GM12864 (cell line): Measurements from ENCODE around the gene SLC16A5.

ENCODE experiments used
- DNase-seq: peaks from one replicate; pipeline ENCODE4 v3.0.0-alpha.2; 2011; ENCODE audit warnings: low read depth
- H3K4me3 ChIP-seq: 2 replicates; pipeline ENCODE4 v1.5.1; 2011; ENCODE audit warnings: mild to moderate bottlenecking, low read depth, low read length, control low read depth
- CTCF ChIP-seq: IDR thresholded peaks from 2 replicates; pipeline ENCODE4 v1.5.1; 2011; ENCODE audit warnings: low read depth, mild to moderate bottlenecking, moderate library complexity, low read length, control low read depth, inconsistent platforms; ENCODE audit errors: missing control alignments

The SLC16A5 gene

GRCh38 chr17:75114552-75115314 is 27.0 kb downstream of the SLC16A5 start:
- no peak for TF ChIP-seq CTCF
- DNase-seq, result no peak
- peak overlapping the region; percentile 73 for H3K4me3 ChIP-seq

DNA sequence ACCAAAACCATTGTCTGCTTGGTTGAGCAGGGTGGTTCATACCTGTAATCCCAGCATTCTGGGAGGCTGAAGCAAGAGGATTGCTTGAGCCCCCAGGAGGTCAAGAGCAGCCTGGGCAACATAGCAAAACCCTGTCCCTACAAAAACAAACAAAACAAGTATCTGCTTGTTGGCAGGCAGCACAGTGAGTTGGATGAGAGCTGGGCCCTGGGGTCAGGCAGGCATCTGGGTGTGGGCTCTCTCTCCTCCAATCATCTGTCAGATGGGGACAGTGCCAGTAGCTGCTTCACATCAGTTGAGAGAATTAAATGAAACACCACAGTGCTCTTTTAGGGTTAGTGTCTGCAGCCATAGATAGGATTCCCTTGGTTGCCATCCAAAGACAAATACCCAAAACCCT is 27.8 kb downstream of the SLC16A5 start:
- DNase-seq, result no peak
- TF ChIP-seq CTCF, result no peak
- no peak overlapping the region for H3K4me3 ChIP-seq

GRCh38 chr17:75116737-75117136 is 29.0 kb downstream of the SLC16A5 start:
- H3K4me3 ChIP-seq, result no peak overlapping the region
- no peak for DNase-seq
- TF ChIP-seq CTCF, result no peak

- DNase-seq, result no peak
Measured at GRCh38 chr17:75118307-75118706, 30.6 kb downstream of the SLC16A5 start.

DNA sequence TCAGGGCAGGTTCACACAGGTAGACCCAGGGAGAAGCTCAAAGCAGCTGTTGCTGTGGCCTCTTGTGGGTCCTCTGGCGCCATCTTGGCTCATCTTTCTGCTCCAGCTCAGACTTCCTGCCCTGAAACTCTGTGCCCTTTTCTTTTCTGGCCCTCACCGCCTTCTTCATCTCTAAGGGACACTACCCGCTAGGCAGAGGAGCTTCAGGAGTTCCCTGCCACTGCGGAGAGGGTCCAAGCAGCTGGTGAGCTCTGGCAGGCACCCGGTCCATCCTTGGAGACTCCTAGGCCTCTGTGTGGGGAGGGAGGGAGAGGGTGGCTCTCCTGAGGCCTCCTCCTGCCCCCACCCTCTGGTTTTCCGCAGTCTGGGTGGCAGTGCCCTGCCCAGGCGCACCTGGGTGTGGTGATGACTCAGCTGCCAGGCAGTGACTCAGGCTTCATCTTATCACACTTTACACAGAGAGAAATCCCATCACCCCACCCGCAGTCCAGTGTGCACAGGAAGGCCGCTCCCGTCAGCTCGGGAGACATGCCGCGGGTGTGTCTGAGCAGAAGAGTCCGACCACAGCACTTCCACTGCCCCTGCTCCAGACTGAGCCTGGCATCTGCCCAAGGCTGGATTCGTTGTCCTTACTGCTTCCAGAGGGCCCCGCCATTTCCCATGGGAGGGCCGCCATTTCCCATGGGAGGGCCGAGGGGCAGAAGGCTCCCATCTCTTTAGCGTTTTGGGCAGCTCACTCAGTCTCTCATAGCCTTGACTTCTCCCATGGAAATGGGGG is 36.5 kb downstream of the SLC16A5 start:
- H3K4me3 ChIP-seq, result no peak overlapping the region
- TF ChIP-seq CTCF, result no peak
- no peak for DNase-seq

More at GRCh38 chr17:75118307-75118706, 30.6 kb downstream of the SLC16A5 start:
- TF ChIP-seq CTCF, result no peak
- no peak overlapping the region for H3K4me3 ChIP-seq

GRCh38 chr17:75124819-75125162 is 37.0 kb downstream of the SLC16A5 start:
- H3K4me3 ChIP-seq, result no peak overlapping the region
- DNase-seq, result no peak
- TF ChIP-seq CTCF, result no peak
